G401.6 (cell line): ENCODE data around the gene CCDC51.
"Not testable (repeated sequence)": the region's sequence is repeated elsewhere in the genome, so short reads cannot be mapped to it uniquely, and the experiment has no call there.

Source experiments
- FAIRE-seq: peaks from 2 replicates; lab custom pipeline; 2012; peaks lifted over from hg19 to GRCh38; lab: Jason Lieb, UNC

Gene CCDC51, protein sequence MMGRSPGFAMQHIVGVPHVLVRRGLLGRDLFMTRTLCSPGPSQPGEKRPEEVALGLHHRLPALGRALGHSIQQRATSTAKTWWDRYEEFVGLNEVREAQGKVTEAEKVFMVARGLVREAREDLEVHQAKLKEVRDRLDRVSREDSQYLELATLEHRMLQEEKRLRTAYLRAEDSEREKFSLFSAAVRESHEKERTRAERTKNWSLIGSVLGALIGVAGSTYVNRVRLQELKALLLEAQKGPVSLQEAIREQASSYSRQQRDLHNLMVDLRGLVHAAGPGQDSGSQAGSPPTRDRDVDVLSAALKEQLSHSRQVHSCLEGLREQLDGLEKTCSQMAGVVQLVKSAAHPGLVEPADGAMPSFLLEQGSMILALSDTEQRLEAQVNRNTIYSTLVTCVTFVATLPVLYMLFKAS

DNA sequence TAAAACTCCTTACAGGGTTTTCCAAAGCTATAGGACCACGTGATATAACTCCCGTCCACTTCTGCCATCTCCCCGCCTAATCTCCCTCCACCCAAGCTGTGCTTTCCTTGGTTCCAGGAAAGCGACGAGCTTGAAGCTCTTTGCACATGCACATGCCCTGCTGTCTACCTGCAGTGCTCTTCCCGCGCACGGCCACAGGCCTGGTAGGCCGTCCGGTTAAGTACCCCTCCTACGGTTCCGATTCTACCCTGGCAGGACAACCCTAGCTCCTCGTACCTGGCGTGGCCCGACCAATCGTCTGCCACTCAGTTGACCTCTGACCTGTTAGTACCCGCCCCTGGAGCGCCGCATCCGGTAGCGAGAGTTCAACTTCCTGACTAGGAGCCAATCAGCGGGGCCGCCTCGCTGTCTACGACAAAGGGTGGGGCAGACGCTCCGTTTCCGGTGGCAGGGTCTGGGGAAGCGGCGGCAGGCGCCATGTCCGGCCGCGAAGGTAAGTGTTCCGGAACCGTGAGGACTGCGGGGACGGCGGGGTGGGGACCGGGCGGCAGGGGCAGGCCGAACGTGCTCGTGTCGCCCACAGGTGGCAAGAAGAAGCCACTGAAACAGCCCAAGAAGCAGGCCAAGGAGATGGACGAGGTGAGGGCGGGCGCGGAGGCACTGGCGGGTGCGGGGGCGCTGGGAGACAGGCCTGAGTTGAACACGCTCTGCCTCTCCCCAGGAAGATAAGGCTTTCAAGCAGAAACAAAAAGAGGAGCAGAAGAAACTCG, at the start of gene CCDC51, which contains the start of gene TMA7:
Gene CCDC51, minus strand, starts transcription at position 300 of the 770 bp plus-strand sequence. CDS start 4,991 bp downstream, outside the sequence.
Gene TMA7, plus strand, starts transcription at position 438 of the 770 bp plus-strand sequence. Its CDS starts 40 bp downstream, at position 478.
- FAIRE-seq, result peak; percentile 98

DNA sequence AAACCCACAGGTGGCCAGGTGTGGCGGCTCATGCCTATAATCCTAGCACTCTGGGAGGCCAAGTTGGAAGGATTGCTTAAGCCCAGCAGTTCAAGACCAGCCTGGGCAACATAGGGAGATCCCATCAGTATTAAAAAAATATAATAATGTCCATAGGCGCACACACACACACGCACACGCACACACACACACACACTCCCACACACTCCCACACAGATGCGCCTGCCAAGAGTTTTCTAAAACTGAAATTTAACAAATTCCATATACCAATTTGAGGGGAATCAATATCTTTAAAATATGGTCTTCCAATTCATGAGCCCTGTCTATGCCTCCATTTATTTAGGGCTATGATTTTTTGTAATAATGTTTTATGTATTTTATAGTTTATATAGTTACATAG, 47.0 kb upstream of the CCDC51 start:
- no peak for FAIRE-seq

DNA sequence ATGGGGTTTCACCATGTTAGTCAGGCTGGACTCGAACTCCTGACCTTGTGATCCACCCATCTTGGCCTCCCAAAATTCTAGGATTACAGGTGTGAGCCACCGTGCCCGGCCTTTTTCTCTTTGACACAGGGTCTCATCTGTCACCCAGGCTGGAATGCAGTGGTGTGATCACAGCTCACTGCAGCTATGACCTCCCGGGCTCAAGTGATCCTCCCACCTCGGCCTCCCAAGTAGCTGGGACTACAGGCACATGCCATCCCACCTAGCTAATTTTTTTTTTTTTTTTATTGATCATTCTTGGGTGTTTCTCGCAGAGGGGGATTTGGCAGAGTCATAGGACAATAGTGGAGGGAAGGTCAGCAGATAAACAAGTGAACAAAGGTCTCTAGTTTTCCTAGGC, 42.9 kb upstream of the CCDC51 start:
- not testable (repeated sequence) for FAIRE-seq

DNA sequence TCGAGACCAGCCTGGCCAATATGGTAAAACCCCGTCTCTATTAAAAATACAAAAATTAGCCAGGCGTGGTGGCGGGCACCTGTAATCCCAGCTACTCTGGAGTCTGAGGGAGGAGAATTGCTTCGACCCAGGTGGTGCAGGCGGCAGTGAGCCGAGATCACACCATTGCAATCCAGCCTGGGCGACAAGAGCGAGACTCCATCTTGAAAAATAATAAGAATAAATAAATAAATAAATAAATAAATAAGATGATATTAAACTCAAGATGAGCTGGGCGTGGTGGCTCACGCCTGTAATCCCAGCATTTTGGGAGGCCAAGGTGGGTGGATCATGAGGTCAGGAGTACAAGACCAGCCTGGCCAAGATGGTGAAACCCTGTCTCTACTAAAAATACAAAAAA, 41.0 kb upstream of the CCDC51 start:
- not testable (repeated sequence) for FAIRE-seq

DNA sequence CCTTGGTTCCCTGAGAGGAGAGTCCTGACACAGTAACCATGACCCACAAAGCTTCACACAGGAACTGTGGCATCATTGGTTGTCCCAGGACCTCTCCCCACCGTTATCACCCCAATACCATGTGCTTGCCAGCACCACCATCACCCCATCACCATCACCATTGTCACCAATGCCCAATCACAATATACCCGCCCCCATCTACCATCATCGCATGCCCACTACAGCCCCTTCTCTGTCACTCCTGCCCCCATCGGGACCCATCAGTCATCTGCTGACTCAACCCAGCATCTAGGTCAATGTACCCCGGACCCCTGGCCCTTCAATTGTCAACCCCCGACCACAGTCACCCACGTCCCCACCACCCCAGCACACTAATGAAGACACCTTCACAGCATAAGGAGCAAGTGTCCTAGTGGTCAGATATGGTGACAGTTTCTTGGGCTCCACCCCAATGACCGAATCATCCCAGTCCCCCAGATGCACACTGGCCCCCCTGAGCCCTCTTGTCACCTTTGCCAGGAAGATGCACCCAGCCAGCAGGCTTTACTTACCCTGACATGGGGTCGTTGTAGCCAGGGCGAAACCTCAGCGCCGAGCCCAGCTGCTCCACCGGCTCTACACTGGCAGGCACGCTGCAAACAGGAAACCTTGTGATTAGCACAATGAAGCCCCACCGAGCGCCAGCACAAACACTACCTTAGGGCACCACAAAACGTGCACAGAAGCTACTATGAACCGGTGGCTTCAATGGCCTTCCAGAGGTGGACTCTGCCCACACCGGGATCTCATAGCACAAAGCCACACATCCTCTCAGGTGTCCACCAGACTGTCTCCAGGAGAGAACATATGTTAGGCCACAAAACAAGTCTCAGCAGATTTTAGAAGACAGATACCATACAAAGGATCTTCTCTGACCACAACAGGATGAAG, 39.0 kb upstream of the CCDC51 start:
- no peak for FAIRE-seq

DNA sequence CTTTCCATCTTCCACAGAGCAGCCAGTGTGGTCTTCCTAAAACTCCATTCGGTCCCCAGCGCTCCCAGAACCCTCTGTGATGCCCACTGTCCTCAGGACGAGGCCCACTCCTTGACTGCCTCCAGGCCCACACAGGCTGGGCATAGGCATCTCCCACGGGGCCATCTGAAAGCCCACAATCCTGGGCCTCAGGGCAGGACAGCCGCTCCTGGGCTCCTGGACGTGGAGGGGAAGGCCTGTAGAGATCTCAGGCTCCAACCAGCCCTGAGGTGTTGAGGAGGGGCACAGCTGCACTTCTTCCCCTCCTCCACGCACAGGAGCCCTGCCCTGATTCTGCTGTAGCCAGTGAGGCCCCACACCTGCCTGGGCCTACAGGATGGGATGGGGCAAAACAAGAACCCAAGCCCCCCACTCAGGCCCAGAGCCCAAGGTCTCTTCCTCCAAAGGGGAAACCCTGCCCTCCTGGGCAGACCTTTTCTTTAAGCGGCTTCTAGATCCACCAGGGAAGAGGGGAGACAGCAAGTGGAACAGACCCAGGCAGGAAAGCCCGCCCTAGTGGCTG, 38.1 kb upstream of the CCDC51 start:
- no peak for FAIRE-seq

DNA sequence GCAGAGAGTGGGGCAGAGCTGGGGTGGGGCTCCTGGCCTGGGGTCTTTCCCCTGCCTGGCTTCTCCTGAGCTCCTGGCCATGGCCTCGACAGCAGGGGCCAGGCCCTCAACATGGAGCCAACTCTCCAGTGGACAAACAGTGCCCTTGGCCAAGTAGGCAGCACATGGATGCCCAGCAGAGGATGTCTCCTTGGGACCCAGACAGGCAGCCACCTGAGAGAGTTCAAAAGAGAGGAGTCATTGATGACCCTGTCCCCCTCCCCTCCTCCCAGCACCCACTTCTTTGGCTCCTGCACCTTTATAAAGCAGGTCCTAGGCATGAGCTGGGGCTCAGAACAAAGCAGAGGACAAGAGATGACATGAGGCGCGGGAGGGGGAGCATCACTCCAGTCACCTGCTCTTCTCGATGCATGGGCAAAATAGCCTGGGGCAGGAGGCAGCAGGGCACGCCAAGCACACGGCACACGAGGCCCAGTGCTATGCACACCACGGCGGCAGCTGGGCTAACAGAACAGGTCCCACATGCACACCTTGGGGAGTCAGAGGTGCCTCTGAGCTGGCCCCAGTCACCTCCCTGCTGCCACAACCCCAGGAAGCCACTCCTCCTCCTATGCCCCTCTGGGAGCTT, 36.6 kb upstream of the CCDC51 start:
- no peak for FAIRE-seq

DNA sequence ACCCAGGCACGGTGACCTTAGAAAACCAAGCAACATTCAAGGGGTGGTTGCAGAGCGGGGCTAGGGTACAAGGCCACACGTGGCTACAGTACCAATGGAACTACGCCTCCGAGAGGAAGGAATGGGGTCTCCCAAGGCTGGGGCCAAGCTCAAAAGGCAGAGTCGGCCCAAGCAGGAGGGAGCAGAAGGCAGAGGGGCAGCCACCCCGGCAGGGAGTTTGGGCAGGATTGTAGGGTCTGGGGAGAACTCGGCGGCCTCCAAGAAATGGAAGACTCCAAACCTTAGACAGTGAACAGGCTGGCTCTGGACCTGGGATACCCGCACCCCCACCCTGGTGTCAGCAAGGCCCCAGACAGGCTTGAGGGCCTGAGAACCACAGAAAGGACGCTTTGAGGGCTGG, 35.3 kb upstream of the CCDC51 start:
- no peak for FAIRE-seq

DNA sequence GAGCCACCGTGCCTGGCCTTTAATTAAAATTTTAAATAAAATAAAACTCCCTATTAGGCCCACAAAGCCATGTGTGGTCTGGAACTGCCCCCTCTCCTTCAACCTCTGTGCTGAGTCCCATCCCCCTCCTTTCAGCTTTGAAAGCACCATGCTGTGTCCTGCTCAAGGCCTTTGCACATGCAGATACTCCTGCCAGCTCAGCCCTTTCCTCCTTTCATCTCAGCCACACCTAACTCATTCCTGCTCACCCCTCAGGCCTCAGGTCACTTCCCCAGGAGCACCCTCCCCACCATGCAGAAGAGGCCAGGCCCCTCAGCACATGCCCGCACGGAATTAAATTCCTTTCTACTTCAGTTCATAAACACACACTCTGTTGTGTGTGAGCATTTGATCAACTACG, 34.7 kb upstream of the CCDC51 start:
- no peak for FAIRE-seq

DNA sequence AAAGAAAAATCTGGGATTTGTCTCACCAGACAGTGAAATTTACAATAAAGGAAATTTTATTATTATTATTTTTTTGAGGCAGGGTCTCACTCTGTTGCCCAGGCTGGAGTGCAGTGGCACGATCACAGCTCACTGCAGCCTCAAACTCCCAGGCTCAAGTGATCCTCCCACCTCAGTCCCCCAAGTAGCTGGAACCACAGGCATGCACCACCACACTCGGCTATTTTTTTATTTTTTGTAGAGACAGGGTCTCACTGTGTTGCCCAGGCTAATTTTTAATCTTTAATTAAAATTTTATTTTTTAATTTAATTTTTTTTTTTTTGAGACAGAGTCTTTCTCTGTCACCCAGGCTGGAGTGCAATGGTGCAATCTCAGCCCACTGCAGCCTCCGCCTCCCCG, 34.1 kb upstream of the CCDC51 start:
- not testable (repeated sequence) for FAIRE-seq

DNA sequence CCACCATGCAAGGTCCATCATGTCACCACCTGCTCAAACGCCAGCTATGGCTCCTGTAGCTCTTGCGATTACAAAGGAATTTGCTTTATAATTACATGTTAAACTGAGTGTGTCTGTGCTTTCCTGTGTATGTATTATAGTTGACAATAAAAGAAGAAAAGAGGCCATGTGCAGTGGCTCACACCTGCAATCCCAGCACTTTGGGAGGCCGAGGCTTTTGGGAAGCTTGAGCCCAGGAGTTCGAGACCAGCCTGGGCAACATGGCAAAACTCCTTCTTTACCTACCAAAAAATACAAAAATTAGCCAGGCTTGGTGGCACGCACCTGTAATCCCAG, 33.7 kb upstream of the CCDC51 start:
- no peak for FAIRE-seq

DNA sequence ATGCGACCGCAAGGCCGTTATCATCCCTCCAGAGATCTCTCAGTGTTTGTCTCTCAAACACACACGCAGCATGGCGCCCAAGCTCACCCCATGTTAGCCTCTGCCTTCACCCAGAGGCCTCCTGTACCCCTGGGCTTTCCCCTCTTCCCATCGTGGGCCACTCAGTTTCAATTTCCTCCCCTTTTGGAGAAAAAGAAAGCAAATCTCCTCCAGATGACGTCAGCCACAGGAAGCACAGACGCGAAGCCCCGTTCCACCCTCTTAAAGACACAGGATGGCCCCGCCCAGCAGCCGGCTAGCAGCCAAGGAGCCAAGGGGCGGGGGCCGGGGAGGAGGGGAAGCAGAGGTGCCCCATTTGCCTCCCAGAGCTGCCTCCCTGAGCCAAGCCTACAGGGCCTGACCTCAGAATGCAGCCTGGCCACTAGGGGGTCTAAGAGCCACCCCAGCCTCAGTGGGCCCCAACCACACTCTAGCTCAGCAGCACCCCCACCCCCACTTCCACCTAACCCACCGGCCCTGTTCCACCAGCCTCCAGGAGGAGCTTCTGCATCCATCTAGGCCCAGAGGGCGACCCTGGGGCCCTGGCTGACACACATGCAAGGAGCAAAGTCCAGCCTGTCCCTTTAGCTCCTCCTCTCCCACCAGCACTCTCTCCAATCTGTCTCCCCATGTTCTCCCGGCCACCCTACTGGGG, 33.2 kb upstream of the CCDC51 start:
- peak; percentile 96 for FAIRE-seq

DNA sequence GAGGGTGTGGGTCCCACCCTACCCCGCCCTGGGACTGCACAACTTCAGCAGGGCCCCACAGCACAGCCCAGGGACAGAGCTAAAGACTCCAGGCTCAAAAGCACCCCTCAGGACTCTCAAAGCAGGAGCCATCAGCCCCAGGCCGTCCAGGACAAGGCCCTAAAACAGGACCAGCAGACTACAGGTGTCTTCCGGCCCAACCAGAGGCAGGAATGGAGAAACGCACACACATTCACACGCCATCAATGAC, 32.7 kb upstream of the CCDC51 start:
- no peak for FAIRE-seq

DNA sequence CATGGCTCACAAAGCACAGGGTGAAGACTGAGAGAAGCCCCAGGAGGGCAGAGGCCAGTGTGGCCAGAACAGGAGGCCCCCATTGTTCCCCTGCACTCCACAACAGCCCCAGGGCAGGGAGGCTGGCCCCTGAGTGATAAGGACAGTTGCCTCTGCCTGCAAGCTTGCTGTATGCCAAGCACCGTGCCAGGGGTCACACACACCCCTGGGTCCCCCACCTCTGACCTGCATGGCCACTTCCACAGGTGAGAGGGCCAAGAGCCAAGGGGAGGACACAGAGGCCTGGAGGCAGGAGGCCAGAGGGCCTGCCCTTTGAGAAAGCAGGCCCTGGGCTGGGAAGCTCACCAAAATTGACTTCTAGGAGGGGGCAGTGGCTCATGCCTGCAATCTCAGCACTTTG, 30.4 kb upstream of the CCDC51 start:
- no peak for FAIRE-seq

DNA sequence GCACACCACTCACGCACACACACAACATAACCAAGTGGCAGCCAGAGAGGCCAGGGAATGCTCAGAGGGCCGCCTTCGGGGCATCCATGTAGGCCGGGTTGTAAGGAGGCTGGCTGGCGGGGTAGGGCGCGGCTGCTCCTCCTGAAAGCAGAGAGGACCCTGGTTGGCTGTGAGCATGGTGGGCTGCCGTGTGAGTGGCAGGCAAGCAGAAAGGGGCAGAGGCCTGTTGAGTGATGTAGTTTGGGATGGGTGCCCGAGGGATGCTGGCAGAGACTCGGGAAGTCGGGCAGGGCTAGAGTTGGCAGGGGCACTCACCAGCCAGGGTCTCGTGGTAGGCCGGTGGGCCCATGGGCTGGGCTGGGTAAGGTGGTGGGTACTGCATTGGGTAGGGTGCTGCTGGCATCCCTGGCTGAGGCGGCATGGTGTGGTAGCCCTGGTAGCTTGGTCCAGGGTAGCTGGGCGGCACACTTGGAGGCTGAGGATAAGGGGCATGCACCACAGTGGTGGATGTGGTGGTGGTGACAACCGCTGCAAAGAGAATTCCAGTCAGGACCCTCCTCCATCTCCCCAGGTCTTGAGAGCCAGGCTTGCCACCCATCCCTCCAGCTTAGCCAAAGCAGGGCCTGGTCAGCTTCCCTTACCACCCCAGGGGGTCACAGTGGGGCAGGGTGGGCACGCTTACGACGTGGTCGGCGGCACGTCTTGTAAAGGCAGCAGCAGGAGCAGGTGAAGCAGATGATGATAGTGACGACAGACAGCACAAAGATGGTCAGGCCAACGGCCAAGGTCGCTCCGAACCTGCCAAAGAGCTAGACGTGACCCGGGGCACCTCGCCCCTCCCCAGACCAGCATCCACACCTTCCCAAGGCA, 29.4 kb upstream of the CCDC51 start:
- no peak for FAIRE-seq

DNA sequence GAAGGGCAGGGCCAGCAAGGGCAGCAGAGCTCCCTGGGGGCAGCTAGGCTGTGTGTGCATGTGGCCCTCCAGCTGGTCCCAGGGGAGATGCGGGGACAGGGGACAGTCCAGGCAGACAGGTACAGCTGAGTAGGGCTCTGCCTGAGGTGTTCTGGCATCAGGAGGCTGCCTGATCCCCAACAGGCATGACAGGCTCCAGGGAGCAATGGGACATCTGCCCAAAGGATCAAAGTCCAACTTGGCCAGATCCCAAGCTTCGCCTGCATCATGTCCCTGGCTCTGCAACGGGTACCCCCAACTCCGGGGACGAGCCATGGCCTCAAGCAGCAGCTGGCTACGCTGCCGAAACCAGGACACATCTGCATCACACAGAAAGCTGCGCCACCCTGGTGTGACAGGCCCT, 28.4 kb upstream of the CCDC51 start:
- no peak for FAIRE-seq

DNA sequence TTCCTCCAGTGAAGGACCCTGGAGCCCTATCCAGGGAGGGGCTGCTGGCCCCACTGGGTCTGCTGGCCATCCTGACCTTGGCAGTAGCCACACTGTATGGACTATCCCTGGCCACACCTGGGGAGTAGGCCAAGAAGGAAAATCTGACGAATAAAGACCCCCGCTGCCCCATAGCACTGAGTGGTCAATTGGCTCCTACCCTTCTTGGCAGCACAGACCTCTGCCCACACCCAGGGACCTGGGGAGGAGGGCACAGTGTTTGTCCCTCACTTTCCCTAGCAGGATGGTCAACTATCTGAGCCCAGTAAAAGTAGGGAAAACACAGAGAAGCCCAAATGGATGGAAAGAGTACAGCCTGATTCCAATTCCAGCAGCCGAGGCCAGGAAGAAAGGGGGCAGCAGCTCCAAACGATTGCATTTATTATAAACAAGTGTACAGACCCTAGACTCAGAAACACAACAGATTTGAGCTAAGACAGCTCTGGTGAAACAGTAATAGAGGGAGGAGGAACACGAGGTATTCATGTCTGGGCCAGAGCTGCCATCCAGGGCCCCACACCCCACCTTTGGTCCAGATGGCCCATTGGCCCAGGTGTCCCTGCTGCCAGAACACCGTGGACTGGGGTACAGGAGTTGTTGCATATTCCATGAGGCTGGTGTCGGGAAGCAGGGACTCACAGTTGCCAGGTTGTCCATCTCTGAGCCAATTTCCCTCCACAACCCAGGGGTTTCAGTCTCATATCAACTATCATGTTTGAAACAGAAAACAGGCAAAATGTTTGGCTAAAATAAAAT, 27.8 kb upstream of the CCDC51 start:
- FAIRE-seq, result no peak

DNA sequence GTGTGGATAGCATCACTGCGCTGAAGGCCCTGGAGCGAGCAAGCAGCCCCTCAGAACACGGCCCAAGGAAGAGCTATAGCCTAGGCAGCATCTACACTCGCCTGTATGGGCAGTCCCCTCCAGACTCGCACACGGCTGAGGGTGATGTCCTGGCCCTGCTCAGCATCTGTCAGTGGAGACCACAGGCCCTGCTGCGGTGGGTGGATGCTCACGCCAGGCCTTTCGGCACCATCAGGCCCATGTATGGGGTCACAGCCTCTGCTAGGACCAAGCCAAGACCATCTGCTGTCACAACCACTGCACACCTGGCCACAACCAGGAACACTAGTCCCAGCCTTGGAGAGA, 27.2 kb upstream of the CCDC51 start:
- FAIRE-seq, result no peak

DNA sequence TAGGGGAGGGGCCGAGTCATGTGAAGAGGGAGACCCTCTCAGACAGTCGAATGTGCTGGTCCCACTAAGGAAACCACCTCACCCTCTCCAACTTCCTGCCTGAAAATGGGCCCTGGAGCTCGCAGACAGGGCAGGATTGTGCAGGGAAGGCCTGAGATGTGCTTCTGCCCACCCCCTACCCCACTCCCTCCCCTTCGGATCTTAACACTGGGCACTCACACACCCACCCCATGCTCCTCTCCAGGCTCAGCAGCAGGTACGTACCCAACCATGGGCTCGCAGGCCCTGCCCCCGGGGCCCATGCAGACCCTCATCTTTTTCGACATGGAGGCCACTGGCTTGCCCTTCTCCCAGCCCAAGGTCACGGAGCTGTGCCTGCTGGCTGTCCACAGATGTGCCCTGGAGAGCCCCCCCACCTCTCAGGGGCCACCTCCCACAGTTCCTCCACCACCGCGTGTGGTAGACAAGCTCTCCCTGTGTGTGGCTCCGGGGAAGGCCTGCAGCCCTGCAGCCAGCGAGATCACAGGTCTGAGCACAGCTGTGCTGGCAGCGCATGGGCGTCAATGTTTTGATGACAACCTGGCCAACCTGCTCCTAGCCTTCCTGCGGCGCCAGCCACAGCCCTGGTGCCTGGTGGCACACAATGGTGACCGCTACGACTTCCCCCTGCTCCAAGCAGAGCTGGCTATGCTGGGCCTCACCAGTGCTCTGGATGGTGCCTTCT, 26.6 kb upstream of the CCDC51 start:
- FAIRE-seq, result no peak
